SU-DHL-6 (cell line): ENCODE measurements around the gene TRIM40.

Source experiments
- EZH2phosphoT487 ChIP-seq: fragments of 200-600 bp; sonication (generic), shearing (Covaris generic); conservative IDR thresholded peaks from 2 replicates; pipeline ENCODE4 v1.6.1; 2018; ENCODE audit warnings: mild to moderate bottlenecking, antibody characterized with exemption, low read length, moderate library complexity, mixed read lengths
- TF ChIP-seq, protein P1 (sequence below): fragments of 200-600 bp; sonication (generic); IDR thresholded peaks from one replicate; pipeline ENCODE4 v1.5.1; 2017; ENCODE audit warnings: antibody characterized with exemption, mild to moderate bottlenecking, low read length, moderate library complexity; ENCODE audit not compliant: insufficient read depth, poor library complexity, severe bottlenecking

DNA sequence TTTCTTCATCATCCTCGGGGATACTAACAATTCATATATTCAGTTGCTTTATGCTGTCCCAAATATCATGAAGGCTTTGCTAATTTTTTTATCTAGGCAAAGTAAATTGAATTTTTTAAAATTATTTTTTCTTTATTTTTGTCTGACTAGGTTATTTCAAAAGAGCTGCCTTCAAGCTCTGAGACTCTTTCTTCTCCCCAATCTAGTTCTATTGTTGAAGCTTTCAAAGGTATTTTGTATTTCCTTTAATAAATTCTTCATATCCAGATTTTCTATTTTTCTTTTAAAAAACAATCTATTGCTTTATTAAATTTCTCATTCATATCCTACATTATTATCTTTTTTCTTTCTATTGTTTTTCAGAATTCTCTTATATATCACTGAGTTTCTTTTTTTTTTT, 44.2 kb downstream of the TRIM40 start:
- TF ChIP-seq, protein P1, sequence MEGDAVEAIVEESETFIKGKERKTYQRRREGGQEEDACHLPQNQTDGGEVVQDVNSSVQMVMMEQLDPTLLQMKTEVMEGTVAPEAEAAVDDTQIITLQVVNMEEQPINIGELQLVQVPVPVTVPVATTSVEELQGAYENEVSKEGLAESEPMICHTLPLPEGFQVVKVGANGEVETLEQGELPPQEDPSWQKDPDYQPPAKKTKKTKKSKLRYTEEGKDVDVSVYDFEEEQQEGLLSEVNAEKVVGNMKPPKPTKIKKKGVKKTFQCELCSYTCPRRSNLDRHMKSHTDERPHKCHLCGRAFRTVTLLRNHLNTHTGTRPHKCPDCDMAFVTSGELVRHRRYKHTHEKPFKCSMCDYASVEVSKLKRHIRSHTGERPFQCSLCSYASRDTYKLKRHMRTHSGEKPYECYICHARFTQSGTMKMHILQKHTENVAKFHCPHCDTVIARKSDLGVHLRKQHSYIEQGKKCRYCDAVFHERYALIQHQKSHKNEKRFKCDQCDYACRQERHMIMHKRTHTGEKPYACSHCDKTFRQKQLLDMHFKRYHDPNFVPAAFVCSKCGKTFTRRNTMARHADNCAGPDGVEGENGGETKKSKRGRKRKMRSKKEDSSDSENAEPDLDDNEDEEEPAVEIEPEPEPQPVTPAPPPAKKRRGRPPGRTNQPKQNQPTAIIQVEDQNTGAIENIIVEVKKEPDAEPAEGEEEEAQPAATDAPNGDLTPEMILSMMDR, result no peak
- TF ChIP-seq EZH2phosphoT487, result no peak
